Fibroblast of skin of right quadriceps (primary cell): Measurements from ENCODE around the gene EEIG1.

ENCODE experiments used
- DNase-seq: peaks from one replicate; pipeline ENCODE4 v3.0.0-alpha.2; 2013

Gene EEIG1

DNA sequence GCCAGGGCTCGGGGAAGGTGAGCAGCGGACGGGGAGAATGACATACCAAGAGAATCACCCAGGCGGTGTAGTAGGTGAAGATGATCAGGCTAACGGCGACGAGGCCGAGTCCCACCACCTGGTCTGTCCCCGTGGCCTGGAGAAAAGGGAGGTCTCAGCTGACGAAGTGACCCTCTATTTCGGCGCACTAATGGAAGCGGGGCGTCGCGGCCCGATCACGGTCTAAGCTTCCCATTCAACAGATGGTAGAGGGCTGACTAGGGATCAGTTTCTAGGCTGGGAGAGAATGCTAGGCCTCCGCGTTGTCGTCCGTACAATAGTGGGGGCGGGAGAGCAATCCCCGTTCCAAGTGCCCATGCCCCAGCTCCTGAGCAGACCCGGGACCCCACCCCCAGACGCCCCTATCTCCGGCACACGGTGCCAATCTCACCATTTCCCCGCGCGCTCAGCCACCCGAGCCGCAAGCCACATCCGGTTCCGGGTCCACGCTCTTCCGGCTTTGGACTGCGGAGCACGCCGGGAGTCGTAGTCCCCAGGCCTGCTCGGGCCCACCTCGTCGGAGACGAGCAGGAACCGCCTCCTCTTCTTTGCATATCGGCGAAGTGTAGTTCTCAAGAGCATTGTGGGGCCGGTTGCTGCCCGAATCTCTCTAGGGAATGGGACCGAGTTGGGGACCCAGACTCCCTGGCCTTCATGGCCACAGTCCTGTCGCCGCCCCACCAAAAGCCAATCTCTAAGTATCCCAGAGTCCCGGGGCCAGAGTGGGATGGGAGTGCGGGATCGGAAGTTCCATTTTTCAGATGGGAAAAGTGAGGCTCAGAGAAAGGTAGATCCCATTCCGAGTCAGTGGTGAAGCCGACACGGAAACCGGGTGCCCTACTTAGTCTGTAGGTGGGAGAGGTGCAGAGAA lies 43.1 kb downstream of the EEIG1 start, which contains the start of gene DPM2:
Gene DPM2, minus strand, starts transcription at position 467 of the 910 bp plus-strand sequence. Its CDS starts 34 bp downstream, at position 433.
- DNase-seq: peak; percentile 84

- no peak for DNase-seq
Measured at GRCh38 chr9:127937056-127937387, 43.8 kb downstream of the EEIG1 start.

DNA sequence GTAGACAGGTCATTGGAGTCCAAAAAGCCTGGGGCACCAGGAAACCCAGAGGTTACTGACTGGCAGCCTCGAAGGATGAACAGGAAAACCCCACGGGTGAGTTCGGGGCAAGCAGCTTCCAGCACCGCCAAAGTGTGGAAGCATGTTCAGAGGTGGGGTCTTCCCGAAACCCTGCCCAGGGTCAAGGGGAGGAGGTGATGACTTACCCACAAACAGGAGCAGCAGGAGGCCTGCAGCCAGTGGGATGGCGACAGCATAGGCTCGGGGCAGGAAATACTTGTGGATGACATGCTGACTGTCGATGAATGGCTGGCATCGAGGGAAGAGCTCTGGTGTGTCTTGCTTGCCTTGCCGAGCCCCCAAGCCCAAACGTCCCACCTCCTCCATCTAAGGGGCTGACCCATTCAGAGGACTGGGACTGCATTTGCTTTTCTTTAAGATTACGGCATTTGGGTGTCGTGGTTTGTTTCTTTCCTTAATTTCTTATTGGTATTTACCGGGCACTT lies 44.4 kb downstream of the EEIG1 start:
- no peak for DNase-seq

- no peak for DNase-seq
Measured at GRCh38 chr9:127935765-127936221, 45.0 kb downstream of the EEIG1 start.

DNA sequence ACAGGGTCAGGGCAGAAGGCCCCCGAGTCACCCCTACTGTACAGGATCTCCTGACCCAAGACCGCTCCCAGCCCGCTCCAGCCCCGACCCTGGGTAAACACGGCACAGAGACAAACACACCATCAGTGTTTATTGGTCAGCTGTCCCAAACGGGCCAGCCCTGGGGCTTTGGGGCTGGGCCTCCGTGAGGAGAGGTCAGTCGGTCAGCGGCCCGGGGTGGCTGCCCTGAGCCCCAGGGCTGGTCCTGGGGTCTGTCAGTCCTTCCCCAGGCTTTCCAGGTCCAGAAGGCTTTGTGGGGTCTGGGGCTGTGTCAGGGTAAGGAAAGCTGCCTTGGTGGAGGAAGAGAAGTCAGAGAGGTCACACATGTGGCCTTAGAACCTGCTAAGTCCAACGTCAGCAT lies 45.8 kb downstream of the EEIG1 start:
- no peak for DNase-seq

DNA sequence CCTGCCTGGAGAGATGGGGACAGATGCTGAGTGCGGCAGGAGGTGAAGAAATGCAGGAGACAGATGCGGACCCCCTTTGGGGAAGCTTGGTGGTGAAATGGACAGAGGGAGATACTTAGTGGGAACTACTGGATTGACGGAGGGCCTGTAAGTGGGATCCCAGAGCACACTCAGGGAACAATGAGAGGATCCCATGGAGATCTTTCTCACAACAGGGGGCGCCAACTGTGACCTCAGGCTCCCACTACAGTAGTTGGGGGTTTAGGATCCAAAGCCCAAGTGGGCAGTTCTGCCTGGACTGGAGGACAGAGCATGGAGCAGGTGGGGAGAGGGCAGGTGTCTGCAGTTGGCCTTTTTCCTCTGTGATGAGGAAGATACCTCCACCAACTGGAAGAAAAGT lies 46.5 kb downstream of the EEIG1 start:
- DNase-seq: no peak

DNA sequence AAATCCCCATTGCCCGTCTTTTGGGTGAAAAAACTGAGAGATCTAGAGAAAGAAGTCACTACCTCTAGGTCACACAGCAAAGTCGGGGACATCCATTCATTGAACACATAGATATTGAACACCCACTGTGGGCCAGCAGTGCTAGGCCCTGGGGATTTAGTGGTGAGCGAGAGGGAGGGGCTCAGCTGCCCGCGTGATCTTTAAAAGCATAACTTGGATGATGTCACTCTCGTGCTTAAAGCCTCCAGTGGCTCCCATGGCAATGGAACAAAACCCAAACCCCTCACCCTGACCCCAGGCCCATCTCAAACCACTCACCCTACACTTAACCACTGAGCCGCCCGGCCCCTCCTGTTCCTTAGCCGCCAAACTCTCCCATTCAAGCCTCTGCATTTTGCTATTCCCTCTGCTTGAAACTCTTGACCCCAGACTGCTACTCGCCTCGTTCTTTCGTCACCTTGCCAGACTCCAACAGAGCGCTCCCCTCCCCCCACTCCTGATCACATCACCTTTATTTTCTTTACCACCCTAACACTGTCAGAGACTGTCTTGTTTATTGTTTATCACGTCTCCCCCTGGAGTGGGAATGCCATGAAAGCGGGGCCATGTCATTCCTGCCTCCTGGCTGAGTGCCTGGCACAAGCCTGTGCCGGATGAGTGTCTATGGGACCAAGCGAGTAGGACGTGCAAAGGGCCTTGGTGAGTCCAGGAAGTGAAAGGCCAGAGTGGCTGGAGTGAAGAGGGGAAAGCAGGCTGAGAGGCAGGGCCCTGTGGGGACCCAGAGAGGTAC lies 49.5 kb downstream of the EEIG1 start:
- peak; percentile 65 for DNase-seq
